ENCODE measurements around the gene RALGAPB.

The RALGAPB gene

DNA sequence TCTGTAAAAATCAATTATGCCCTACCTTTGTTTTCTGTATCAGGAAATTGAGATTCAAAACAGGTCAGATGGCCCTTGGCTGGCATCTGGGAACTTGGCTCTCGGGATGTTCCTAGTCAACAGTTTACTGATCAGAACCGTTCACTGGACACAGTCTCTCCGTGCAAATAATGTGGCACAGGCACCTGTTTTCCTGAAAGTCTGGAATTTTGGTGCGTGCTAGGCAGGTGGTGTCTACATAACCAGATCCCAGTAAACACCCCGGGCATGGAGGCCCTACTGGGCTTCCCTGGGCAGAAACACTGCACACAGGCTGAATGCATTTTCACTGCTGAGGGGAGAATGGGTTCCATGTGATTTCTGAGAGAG is 45.0 kb upstream of the RALGAPB start:
- Histone ChIP-seq H3K27ac (no peak overlapping the region), H3K4me3 (IDR thresholded peaks at IDR 0.05; ENCODE audit: insufficient read depth, low read depth, low read length) (no peak overlapping the region), H3K4me1 (ENCODE audit: low read depth, poor library complexity, severe bottlenecking) (peaks cover 31% of the 10 kb centered on the region), H3K27me3 (ENCODE audit: insufficient read depth, low read depth) (no peaks in the 10 kb centered on the region), H3K4me2 (no peak overlapping the region), H2AFZ (ENCODE audit: low read depth) (no peak overlapping the region), H3K36me3 (ENCODE audit: insufficient read depth) (peaks cover 74% of the 10 kb centered on the region; the same call in 1 of the 2 replicates), H3K79me2 (ENCODE audit: insufficient read depth, low read depth) (peaks cover 97% of the 10 kb centered on the region), H3K9ac (no peak overlapping the region), H4K20me1 (ENCODE audit: insufficient read depth) (peaks cover 84% of the 10 kb centered on the region)
- TF ChIP-seq CTCF (conservative IDR thresholded peaks at IDR 0.05; ENCODE audit: low read depth, low read length) = no peak

DNA sequence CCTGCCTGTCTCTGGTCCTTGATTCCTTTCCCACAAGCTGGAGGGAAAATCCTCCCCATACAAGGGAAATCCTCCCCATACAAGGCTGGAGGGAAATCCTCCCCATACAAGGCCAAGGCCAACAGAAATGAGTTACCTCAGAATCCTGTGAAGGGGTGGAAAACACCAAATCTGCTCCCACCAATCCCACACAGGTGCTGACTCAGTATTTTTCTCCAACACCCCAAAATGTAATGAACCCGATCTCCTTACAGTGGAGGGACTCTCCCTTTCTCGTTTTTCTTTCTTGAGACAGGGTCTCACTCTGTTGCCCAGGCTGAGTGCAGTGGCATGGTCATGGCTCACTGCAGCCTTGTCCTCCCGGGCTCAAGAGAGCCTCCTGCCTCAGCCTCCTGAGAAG is 43.8 kb upstream of the RALGAPB start:
- Histone ChIP-seq H3K4me1 (ENCODE audit: low read depth, poor library complexity, severe bottlenecking) (peaks cover 42% of the 10 kb centered on the region), H3K27me3 (ENCODE audit: insufficient read depth, low read depth) (no peaks in the 10 kb centered on the region), H3K79me2 (ENCODE audit: insufficient read depth, low read depth) (peaks cover 100% of the 10 kb centered on the region), H3K9ac (no peak overlapping the region), H3K36me3 (ENCODE audit: insufficient read depth) (peaks cover 78% of the 10 kb centered on the region; the same call in 1 of the 2 replicates), H3K4me2 (no peak overlapping the region), H3K4me3 (IDR thresholded peaks at IDR 0.05; ENCODE audit: insufficient read depth, low read depth, low read length) (no peak overlapping the region), H3K27ac (no peak overlapping the region), H4K20me1 (ENCODE audit: insufficient read depth) (peaks cover 84% of the 10 kb centered on the region), H2AFZ (ENCODE audit: low read depth) (no peak overlapping the region)
- no peak for TF ChIP-seq CTCF (conservative IDR thresholded peaks at IDR 0.05; ENCODE audit: low read depth, low read length)

GRCh38 chr20:38429301-38429700 is 43.3 kb upstream of the RALGAPB start:
- Histone ChIP-seq H3K36me3 (ENCODE audit: insufficient read depth) (peaks cover 81% of the 10 kb centered on the region; the same call in 1 of the 2 replicates), H3K9ac (no peak overlapping the region), H4K20me1 (ENCODE audit: insufficient read depth) (peaks cover 79% of the 10 kb centered on the region), H3K27ac (no peak overlapping the region), H2AFZ (ENCODE audit: low read depth) (no peak overlapping the region), H3K79me2 (ENCODE audit: insufficient read depth, low read depth) (peaks cover 100% of the 10 kb centered on the region), H3K4me1 (ENCODE audit: low read depth, poor library complexity, severe bottlenecking) (peaks cover 43% of the 10 kb centered on the region), H3K4me2 (no peak overlapping the region), H3K4me3 (IDR thresholded peaks at IDR 0.05; ENCODE audit: insufficient read depth, low read depth, low read length) (no peak overlapping the region), H3K27me3 (ENCODE audit: insufficient read depth, low read depth) (no peaks in the 10 kb centered on the region)
- no peak for TF ChIP-seq CTCF (conservative IDR thresholded peaks at IDR 0.05; ENCODE audit: low read depth, low read length)

- Histone ChIP-seq H4K20me1 (ENCODE audit: insufficient read depth) (peaks cover 67% of the 10 kb centered on the region), H3K79me2 (ENCODE audit: insufficient read depth, low read depth) (peaks cover 94% of the 10 kb centered on the region), H3K27ac (no peak overlapping the region), H3K9ac (no peak overlapping the region), H3K27me3 (ENCODE audit: insufficient read depth, low read depth) (no peaks in the 10 kb centered on the region), H3K4me1 (ENCODE audit: low read depth, poor library complexity, severe bottlenecking) (peaks cover 43% of the 10 kb centered on the region), H3K36me3 (ENCODE audit: insufficient read depth) (peaks cover 71% of the 10 kb centered on the region; the same call in 1 of the 2 replicates), H3K4me2 (peak overlapping the region; percentile 6; the same call in 1 of the 2 replicates), H3K4me3 (IDR thresholded peaks at IDR 0.05; ENCODE audit: insufficient read depth, low read depth, low read length) (no peak overlapping the region), H2AFZ (ENCODE audit: low read depth) (no peak overlapping the region)
- no peak for TF ChIP-seq CTCF (conservative IDR thresholded peaks at IDR 0.05; ENCODE audit: low read depth, low read length)
Measured at GRCh38 chr20:38430679-38431325, 41.8 kb upstream of the RALGAPB start.

Data from KMS-11 (cell line).